ENCODE results near the gene VHLL.
"Not testable (repeated sequence)": the region's sequence is repeated elsewhere in the genome, so short reads cannot be mapped to it uniquely, and the experiment has no call there.

Gene VHLL

DNA sequence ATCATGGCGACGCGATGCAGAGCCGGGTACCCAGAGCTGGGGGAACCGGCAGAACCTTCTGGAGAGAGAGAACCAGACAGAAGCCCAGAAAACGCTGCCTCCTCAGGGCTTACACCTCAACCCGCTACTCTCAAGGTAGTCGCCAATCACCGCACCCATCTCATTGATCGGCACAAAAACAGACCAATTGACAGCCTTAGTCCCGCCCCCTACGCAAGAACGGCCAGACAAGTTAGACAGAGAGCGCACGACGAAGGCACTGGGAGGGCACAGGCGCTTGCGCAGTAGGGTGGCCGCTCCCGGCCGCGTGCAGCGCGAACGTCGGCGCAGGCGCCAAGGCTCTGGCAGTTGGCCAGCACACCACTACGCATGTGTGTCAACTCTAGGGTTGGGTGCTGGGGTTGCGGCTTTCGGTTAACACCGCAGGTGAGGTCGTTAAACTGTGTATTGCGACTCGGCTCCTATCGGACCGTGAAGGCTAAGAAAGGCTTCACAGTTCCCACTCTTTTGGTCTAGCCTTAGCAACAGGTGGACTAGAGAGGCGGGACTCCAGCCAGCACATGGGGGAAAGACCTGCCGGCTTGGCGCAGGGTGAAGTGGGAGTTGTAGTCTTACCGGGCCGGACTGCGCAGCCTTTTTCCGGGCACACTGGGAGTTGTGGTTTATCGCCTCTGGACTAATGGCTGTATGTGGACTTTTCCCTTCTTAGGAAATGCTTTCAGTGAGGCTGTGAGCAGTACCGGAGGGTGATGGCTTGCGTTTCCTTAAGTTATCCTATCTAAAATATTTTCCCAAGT lies 39.3 kb upstream of the VHLL start, which contains the start of the genes CCT3 and TSACC:
Gene CCT3 (minus strand): TSS at position 113 of the 797 bp plus-strand sequence. CDS start 108 bp downstream, at position 5.
Gene TSACC (plus strand): TSS at position 347 of the 797 bp plus-strand sequence. CDS start 1,232 bp downstream, outside the sequence.
- peak; percentile 98 for DNase-seq (ENCODE audit: low spot score)
- in situ Hi-C loops (cut with MboI; ENCODE audit: low sequenced_read_pairs, unreplicated experiment), result no loop called here
- no peak for TF ChIP-seq CTCF (IDR thresholded peaks at IDR 0.05; ENCODE audit: borderline replicate concordance, control extremely low read depth, extremely low read depth, insufficient read depth, missing control alignments)

GRCh38 chr1:156337888-156338179 lies 38.7 kb upstream of the VHLL start:
- in situ Hi-C loops (cut with MboI; ENCODE audit: low sequenced_read_pairs, unreplicated experiment), result no loop called here
- DNase-seq (ENCODE audit: low spot score), result no peak
- TF ChIP-seq CTCF (IDR thresholded peaks at IDR 0.05; ENCODE audit: borderline replicate concordance, control extremely low read depth, extremely low read depth, insufficient read depth, missing control alignments), result no peak

DNA sequence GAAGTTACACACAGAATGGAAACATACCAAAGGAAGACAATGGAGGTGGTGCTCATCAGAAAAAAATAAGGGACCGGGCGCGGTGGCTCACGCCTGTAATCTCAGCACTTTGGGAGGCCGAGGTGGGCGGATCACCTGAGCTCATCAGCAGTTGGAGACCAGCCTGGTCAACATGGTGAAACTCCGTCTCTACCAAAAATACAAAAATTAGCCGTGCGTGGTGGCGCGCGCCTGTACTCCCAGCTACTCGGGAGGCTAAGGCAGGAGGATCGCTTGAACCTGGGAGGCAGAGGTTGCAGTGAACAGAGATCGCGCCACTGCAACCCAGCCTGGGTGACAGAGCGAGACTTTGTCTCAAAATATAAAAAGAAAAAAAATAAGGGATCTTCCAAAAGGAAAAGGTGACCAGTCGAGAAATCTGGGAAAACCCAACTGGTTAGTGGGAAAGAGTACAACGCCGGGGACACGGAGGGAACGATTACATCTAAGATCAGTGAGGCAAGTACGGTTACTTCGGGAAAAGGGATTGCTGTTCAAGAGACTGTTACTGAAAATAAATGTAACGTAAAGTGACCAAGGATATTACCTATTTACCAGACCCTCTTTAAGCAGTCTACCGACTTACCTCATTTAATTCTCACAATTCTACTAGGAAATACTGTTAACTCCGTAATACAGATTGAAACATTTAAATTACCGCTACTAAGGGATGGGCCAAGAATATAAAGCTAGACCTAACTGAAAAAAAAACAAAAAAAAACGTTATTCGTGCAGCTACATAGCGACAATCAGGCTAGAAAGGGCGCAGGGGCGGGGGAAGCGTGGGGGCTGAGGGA lies 38.2 kb upstream of the VHLL start:
- TF ChIP-seq CTCF (IDR thresholded peaks at IDR 0.05; ENCODE audit: borderline replicate concordance, control extremely low read depth, extremely low read depth, insufficient read depth, missing control alignments), result no peak
- no peak for DNase-seq (ENCODE audit: low spot score)
- in situ Hi-C loops (cut with MboI; ENCODE audit: low sequenced_read_pairs, unreplicated experiment), result no loop called here

GRCh38 chr1:156336242-156336641 lies 37.1 kb upstream of the VHLL start:
- in situ Hi-C loops (cut with MboI; ENCODE audit: low sequenced_read_pairs, unreplicated experiment), result no loop called here
- no peak for DNase-seq (ENCODE audit: low spot score)
- TF ChIP-seq CTCF (IDR thresholded peaks at IDR 0.05; ENCODE audit: borderline replicate concordance, control extremely low read depth, extremely low read depth, insufficient read depth, missing control alignments), result no peak

- in situ Hi-C loops (cut with MboI; ENCODE audit: low sequenced_read_pairs, unreplicated experiment); DNase-seq (ENCODE audit: low spot score): not testable (repeated sequence)
Observed at GRCh38 chr1:156323179-156323578, 24.1 kb upstream of the VHLL start.

- DNase-seq (ENCODE audit: low spot score), result no peak
- in situ Hi-C loops (cut with MboI; ENCODE audit: low sequenced_read_pairs, unreplicated experiment), result no loop called here
- TF ChIP-seq CTCF (IDR thresholded peaks at IDR 0.05; ENCODE audit: borderline replicate concordance, control extremely low read depth, extremely low read depth, insufficient read depth, missing control alignments), result no peak
Observed at GRCh38 chr1:156320560-156320959, 21.5 kb upstream of the VHLL start.

DNA sequence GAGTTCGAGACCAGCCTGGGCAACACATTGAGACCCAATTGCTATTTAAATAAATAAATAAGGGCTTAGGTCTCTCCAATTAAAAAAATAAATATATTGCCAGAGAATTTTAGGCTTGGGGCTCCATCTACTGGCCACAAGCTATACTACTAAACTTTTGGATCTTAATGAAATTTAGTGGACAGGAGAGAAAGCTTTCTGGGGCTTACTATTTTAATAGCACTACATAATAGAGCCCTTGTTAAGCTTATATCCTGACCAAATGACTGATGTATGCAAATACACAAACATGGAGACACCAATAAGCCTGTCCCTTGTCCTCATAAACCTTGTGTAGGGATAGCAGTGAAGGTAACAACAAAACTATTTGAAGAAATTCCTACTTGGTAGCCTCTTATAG lies 20.6 kb upstream of the VHLL start:
- in situ Hi-C loops (cut with MboI; ENCODE audit: low sequenced_read_pairs, unreplicated experiment), result no loop called here
- no peak for DNase-seq (ENCODE audit: low spot score)

More for the DNA sequence above, 20.6 kb upstream of the VHLL start:
- TF ChIP-seq CTCF (IDR thresholded peaks at IDR 0.05; ENCODE audit: borderline replicate concordance, control extremely low read depth, extremely low read depth, insufficient read depth, missing control alignments), result peak; percentile 39
